Activated CD4-positive, CD25-positive, alpha-beta regulatory T cell treated with anti-CD3 and anti-CD28 coated beads, Interleukin-2, amount 50 U/mL, for 16 hours (primary cell): ENCODE measurements around the gene AFAP1L2.

Experiments used
- DNase-seq: peaks from one replicate; pipeline ENCODE4 v3.0.0-alpha.2; 2020; ENCODE audit warnings: low read depth, low spot score

Gene AFAP1L2

DNA sequence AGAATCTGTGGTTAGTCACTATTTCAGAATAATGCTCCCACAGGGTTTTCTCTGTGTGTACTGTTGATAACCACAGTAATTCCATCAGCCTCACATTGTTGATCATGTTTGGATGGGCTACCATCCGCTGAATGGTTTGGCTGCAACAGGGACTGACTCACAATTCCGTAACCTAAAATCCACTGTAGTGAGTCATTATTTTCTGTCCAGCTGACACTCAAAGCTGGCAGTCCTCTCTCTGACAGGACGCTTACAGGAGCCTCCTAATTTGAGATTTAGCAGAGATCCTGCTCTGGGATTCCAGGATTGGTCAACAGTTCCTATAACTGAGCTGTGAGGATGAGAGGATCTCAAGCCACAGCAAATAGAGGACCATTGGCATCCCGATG, 132.5 kb downstream of the AFAP1L2 start:
- no peak for DNase-seq

DNA sequence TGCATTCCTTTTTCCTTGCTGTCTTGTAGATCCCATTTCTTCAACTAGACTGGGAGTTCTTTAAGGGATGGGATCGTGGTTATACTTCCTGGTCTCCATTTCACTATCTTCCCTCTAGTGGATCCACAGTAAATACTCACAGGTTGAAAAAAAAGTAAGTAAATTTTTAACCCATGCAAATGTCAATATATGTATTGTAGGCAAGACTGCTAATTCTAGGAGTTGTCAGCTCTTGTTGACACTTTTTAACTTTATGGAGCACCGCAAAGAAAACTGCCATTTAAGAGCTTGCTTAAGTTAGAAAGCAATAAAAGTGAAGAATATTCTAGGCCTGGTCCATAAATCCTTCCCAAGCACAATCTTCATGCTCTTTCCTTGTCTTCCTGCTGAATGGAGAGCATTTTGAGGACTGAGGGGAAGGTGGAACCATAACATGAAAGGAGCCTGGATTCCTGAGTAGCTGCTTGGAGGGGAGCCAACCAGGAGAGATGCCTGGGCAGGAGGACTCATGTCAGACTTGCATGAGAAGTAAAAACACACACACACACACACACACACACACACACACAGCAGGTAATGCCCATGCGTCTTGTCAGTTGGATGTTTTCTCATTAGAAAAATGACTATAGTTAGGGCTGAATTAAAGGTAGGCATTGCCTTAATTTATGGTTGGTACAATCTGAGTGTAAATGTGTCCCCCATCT, 133.1 kb downstream of the AFAP1L2 start:
- no peak for DNase-seq

DNA sequence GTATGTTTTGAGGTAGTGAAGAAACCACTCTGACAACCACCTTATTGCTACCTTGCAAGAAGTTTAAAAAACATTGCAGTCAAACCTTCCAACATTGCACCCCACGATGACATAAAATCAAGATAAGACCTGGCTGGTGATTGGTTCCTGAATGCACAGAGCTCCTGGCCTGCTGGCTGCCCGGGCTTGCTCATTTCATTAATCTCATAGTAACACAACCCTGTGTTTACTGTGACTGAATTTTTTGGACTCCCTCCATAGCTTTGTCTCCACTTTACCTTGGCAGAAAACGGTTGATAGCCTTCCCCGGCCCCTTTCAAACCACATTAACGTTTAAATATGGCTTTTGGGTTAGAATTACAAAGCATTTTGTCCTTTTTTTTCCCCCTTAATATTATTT, 137.8 kb downstream of the AFAP1L2 start:
- DNase-seq: no peak

GRCh38 chr10:114265392-114266053, 138.8 kb downstream of the AFAP1L2 start:
- no peak for DNase-seq

- DNase-seq: no peak
Observed at GRCh38 chr10:114262496-114262895, 141.8 kb downstream of the AFAP1L2 start.

GRCh38 chr10:114261076-114261475, 143.2 kb downstream of the AFAP1L2 start:
- no peak for DNase-seq

DNA sequence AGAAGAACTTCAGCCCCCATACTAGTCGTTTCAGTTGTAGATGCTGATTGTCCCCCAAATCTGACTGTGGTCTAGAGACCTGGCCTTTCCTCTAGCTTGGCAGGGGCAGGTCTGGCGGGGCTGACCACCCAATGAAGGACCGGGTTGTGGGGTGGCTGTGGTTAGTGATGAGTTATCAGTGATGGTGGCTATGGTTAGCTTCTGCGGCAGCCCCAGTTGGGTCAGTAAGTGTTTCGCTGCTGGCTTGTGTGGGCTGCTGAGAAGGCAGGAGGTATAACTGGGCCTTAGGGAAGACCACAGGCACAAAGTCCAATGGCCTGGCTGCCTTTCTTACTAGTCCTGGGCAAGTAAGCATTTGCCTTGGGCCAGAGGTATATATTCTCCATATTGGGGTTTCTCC, 143.9 kb downstream of the AFAP1L2 start:
- DNase-seq: no peak

DNA sequence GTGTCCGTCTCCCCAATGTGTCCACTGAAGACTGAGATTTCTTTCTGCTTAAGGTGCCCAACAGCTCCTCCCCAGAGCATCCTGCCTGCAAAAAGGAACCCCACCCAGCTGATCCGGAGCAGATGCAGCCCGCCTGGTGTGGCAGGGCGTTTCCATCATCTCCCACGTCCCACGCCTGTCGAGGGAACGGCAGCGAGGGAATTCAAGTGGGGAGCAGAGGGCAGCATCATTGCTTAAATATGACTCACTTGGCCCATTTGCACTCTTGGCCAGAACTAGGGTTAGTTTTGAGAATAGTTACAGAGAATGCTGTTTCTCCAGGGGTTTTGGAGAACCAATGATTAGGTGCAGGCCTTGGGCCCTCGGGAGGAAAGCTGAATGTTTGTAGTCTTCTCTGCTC, 144.5 kb downstream of the AFAP1L2 start:
- no peak for DNase-seq

DNA sequence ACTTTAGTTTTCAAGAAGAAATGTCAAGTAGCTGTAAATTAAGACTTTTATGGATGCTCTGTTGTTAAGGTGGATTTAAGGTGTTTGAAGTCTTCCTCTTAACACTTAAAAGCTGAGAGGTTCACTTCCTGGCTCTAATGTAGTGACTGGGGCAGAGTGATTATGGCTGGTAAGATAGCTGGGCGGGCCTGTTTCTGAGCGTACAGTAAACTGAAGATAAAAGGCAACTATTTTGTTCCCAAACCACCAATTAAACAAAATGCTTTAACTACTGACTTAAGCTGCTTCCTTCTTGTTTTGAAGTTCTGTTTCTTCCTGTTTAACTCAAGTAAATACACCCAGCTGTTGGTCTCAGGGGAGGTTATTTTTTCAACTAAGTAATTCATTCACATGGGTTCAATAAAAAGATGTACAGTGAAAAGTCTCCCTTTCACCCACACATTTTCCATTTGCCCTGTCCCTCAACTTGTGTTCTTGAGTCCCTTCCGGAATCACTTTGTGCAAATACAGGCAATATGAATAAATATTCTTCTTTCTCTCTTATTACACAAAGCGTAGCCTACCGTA, 145.9 kb downstream of the AFAP1L2 start:
- DNase-seq: no peak

DNA sequence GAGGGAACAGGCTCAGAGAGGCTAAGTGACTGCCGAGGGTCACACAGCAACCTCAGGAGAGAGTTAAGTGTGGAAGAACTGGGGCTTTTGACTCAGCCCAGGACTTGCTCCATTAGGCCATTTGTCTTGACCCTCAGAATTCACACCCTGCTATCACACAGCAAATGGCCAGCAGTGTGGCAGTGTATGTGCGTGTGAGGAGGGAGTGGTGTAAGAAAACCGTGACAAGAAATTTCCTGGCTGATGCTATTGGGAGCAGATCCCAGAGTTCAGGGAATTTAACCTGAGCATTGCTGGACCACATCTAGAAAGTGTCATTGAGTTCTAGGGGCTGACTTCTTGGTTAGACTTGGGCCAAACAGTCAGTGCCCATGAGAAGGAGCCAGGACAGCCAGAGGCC, 146.8 kb downstream of the AFAP1L2 start:
- no peak for DNase-seq

- no peak for DNase-seq
Observed at GRCh38 chr10:114256822-114257221, 147.5 kb downstream of the AFAP1L2 start.

- no peak for DNase-seq
Observed at GRCh38 chr10:114256008-114256765, 148.1 kb downstream of the AFAP1L2 start.

DNA sequence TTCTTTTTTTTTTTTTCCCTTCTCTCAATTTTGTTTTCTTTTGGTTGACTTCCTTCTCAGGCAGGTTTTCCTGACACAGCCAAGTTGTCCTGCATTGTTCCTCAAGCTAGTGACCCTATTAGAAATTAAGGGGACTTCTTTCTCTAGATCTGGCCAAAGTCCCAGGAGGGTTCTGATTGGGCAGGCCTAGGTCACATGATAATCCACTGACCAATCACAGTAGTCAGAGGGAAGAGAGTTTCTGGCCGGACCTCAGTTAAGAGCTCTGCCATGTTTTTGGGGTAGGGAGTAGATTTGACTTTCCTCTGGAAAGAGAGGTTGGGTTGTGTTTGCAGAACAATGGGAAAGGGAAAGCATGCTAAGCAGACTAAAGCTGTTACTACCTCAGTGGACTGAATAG, 149.1 kb downstream of the AFAP1L2 start:
- DNase-seq: no peak

DNA sequence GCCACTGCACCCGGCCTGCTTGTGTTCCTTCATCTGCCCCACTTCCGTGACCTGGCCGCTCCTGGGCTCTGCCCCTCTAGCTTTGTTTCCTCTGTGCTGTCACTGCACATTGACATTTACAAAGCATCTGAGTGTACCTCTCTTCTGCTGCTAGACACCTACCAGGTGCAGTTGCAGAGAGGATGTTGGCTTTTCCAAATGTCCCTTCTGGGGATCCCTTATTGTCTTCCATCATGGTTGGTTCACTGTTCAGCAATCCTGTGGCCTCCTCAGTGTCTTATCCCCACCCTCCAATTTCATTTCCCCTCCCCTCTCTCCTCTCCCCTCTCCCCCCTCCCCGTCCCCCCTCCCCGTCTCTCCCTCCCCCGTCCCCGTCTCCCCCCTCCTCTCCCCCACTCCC, 151.4 kb downstream of the AFAP1L2 start:
- no peak for DNase-seq

DNA sequence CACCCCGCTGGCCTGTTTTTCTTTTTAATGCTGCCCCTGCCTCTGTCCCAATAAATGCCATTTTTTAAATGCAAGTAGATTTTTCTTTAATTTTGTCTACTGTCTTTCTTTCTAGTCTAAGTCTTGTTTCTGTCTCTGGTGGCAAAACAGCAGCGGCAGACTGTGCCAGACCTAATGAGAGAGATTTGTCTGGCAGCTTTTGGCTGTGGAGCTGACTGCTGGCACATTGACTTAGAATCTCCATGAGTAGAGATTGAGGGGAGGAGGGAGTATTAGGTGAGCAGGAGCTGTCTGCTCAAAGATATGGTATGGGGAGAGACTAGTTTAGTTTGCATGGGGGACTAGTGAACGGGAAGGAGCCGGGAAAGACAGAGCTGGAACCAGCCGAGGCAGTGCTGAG, 152.2 kb downstream of the AFAP1L2 start:
- no peak for DNase-seq

GRCh38 chr10:114250716-114251115, 153.6 kb downstream of the AFAP1L2 start:
- DNase-seq: no peak

DNA sequence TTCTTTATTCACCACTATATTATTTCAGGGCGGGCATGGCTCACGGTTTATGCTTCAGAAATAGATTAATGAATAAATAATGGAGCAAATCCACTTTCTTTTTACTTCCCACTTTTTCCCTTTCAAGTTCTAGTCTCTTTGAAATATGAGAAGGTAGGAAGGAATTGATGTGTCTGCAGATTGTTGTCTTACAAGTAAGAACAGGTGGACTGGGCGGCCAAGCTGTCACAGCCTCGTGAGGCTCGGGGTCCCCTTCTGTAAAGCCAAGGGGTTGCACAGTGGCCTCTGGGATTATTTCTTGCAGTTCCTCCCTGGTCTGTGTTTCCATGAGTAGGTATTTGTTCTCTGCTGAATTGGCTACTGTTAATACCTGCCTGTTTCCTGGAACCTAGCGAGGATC, 154.1 kb downstream of the AFAP1L2 start:
- DNase-seq: no peak

- no peak for DNase-seq
Observed at GRCh38 chr10:114246679-114247305, 157.5 kb downstream of the AFAP1L2 start.

DNA sequence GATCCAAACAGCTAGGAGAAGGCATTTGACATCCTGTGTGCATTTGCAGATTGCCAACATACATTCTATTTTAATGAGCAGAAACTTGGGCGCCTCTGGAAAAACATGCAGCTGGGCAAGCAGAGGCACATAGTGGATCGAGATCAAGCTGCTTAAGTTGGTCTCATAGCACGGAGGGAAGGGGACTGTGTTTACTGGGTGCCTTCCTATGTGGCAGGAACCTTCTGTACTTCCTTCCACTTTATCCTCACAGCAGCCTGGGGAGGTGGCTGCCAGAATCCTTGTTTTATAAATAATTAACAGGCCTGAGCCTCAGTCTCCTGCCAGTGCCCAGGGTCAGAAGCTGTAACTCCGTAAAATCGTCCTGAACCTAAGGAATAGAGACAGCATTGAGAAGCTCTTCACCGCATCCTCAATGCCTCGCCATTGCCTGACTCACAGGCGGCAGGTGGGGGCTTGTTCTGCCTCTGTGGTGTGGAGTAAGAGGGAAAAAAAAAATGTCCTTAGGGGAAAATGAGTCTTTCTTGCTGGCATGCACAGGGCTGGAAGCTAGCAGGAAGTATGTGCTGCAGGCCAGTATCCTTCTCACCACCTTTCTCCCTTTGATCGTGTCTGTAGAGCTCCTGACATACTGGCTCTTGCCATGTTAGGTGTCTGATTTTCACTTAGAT, 159.0 kb downstream of the AFAP1L2 start:
- DNase-seq: no peak
